ENCODE measurements around the gene NPBWR2. TPM values are rescaled to one million over a fixed set of nuclear protein-coding genes. Genes with fewer than 3 reads are reported as not detected.

The NPBWR2 gene
- total and polyA plus RNA-seq, 2 donors (not counting 3 experiments of a cell fraction or from before 2014, with no cell fraction given): not detected

DNA sequence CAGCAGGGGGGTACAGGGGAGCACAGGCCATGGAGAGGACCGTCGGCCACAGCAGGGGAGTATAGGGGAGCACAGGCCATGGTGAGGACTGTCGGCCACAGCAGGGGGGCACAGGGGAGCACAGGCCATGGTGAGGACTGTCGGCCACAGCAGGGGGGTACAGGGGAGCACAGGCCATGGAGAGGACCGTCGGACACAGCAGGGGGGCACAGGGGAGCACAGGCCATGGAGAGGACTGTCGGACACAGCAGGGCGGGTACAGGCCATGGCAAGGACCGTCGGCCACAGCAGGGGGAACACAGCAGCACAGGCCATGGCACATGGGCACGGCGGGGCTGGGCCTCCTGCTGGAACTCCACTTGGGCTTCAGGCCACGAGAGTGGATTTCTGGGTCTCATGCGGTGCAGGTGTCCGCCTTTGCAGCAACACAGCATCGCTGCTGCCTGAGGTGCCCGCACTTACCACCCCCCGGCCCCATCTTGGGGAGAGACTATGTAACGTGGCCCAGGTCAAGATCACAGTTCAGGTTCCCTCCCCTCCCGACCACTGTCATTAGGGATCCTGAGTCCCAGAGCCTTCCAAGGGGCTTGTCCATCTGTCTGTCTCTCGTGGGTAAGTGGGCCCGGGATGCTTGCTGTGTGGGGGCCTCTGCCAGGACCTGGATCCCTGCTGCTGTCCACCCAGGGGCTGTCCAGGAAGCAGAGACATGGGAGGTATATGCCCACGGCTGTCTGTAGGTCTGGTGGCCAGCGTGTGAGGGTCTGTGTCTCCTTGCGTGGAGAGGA, 2.5 kb downstream of the NPBWR2 start:
- no TSS peak for BruUV-seq (replicated peaks)
- H3K4me3 ChIP-seq (replicated peaks in 1 of 3; ENCODE audit: insufficient read depth in 1 of 3, low read depth in 1 of 3, low read length in 3 of 3): no peak overlapping the region
- H3K9me1 ChIP-seq (replicated peaks; ENCODE audit: control insufficient read depth, extremely low read depth, insufficient read depth, low read length): no peaks in the 10 kb centered on the region
- no peak overlapping the region for H3K4me2 ChIP-seq (ENCODE audit: insufficient read depth, low read length)
- no peaks in the 10 kb centered on the region for H3K36me3 ChIP-seq (ENCODE audit: control insufficient read depth in 2 of 2, extremely low read depth in 1 of 2, insufficient read depth in 2 of 2, low read length in 2 of 2)
- no peaks in the 10 kb centered on the region for H4K20me1 ChIP-seq (replicated peaks; ENCODE audit: control insufficient read depth, extremely low read depth, insufficient read depth, low read length)
- H3K27me3 ChIP-seq (ENCODE audit: control insufficient read depth in 2 of 2, insufficient read depth in 2 of 2, low read length in 2 of 2): peaks cover 19 to 22% of the 10 kb centered on the region in 2 experiments
- H3K9ac ChIP-seq (replicated peaks; ENCODE audit: extremely low read depth, insufficient read depth, low read length): no peak overlapping the region
- dilution Hi-C loops (cut with MboI; ENCODE audit: extremely low pct_ligation_motif_present, low sequenced_read_pairs) (no loop called here), intact Hi-C loops (cut with micrococcal nuclease) (no loop called here)
- H3K79me2 ChIP-seq (ENCODE audit: control insufficient read depth, insufficient read depth, low read length): no peaks in the 10 kb centered on the region
- no peak overlapping the region for H2AFZ ChIP-seq (ENCODE audit: low read depth, low read length)
- H3K9me3 ChIP-seq (replicated peaks; ENCODE audit: control insufficient read depth, insufficient read depth, low read length): no peaks in the 10 kb centered on the region
- H3K27ac ChIP-seq (ENCODE audit: insufficient read depth, low read depth, low read length): no peak overlapping the region
- ChIA-PET POLR2A (no interaction called here), CTCF (no interaction called here)
- DNase-seq (ENCODE audit: low read depth, low spot score): no peak
- H3K4me1 ChIP-seq (ENCODE audit: control insufficient read depth, extremely low read depth, insufficient read depth, low read length): no peaks in the 10 kb centered on the region
- FAIRE-seq: no peak
- TF ChIP-seq, protein P1, sequence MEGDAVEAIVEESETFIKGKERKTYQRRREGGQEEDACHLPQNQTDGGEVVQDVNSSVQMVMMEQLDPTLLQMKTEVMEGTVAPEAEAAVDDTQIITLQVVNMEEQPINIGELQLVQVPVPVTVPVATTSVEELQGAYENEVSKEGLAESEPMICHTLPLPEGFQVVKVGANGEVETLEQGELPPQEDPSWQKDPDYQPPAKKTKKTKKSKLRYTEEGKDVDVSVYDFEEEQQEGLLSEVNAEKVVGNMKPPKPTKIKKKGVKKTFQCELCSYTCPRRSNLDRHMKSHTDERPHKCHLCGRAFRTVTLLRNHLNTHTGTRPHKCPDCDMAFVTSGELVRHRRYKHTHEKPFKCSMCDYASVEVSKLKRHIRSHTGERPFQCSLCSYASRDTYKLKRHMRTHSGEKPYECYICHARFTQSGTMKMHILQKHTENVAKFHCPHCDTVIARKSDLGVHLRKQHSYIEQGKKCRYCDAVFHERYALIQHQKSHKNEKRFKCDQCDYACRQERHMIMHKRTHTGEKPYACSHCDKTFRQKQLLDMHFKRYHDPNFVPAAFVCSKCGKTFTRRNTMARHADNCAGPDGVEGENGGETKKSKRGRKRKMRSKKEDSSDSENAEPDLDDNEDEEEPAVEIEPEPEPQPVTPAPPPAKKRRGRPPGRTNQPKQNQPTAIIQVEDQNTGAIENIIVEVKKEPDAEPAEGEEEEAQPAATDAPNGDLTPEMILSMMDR (IDR thresholded peaks at IDR 0.05; ENCODE audit: extremely low read depth in 1 of 2, insufficient read depth in 1 of 2, low read depth in 1 of 2, low read length in 2 of 2): no peak
- TF ChIP-seq EZH2 (IDR thresholded peaks at IDR 0.05; ENCODE audit: borderline replicate concordance, low read depth, low read length, severe bottlenecking): no peak

DNA sequence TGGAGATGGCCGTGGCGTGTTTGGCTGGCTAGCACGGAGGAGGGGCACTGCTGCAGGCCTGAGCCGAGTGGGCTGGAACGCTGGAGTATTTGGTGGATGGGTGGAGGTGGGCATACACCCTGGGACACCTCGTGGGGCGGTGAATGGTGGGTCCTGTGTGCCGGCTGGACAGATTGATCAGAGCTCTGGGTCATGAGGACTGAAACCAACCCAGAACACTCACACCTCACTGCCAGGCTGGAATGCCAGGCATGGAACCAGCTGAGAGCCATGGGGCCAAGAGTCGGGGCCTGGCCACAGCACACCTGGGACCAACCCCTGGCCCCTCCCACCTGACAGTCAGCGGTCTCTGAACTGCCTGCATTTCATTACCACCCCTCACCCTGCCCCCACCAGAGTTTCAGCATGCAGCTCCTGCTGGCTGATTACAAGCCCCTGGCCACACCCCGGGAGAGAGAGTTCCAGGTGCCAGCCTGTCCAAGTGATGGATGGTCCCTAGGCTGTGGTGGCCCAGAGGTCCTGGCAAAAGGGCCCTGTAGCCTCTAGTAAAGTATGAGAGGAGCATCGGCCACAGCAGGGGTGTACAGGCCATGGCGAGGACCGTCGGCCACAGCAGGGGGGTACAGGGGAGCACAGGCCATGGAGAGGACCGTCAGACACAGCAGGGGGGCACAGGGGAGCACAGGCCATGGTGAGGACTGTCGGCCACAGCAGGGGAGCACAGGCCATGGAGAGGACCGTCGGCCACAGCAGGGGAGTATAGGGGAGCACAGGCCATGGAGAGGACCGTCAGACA, 3.3 kb downstream of the NPBWR2 start:
- intact Hi-C loops (cut with micrococcal nuclease): no loop called here
- Histone ChIP-seq H3K9me3 (replicated peaks; ENCODE audit: control insufficient read depth, insufficient read depth, low read length) (no peaks in the 10 kb centered on the region), H3K27me3 (ENCODE audit: control insufficient read depth in 2 of 2, insufficient read depth in 2 of 2, low read length in 2 of 2) (peaks cover 19 to 22% of the 10 kb centered on the region in 2 experiments), H3K4me2 (ENCODE audit: insufficient read depth, low read length) (no peak overlapping the region), H3K4me1 (ENCODE audit: control insufficient read depth, extremely low read depth, insufficient read depth, low read length) (no peaks in the 10 kb centered on the region), H3K27ac (ENCODE audit: insufficient read depth, low read depth, low read length) (no peak overlapping the region), H3K9me1 (replicated peaks; ENCODE audit: control insufficient read depth, extremely low read depth, insufficient read depth, low read length) (no peaks in the 10 kb centered on the region), H3K36me3 (ENCODE audit: control insufficient read depth in 2 of 2, extremely low read depth in 1 of 2, insufficient read depth in 2 of 2, low read length in 2 of 2) (no peaks in the 10 kb centered on the region), H3K9ac (replicated peaks; ENCODE audit: extremely low read depth, insufficient read depth, low read length) (no peak overlapping the region), H3K4me3 (replicated peaks in 1 of 3; ENCODE audit: insufficient read depth in 1 of 3, low read depth in 1 of 3, low read length in 3 of 3) (no peak overlapping the region), H2AFZ (ENCODE audit: low read depth, low read length) (no peak overlapping the region), H4K20me1 (replicated peaks; ENCODE audit: control insufficient read depth, extremely low read depth, insufficient read depth, low read length) (no peaks in the 10 kb centered on the region), H3K79me2 (ENCODE audit: control insufficient read depth, insufficient read depth, low read length) (no peaks in the 10 kb centered on the region)
- ChIA-PET CTCF (no interaction called here), POLR2A (no interaction called here)
- DNase-seq (ENCODE audit: low read depth, low spot score) (no peak), FAIRE-seq (no peak)
- BruUV-seq (replicated peaks): no TSS peak
- dilution Hi-C loops (cut with MboI; ENCODE audit: extremely low pct_ligation_motif_present, low sequenced_read_pairs): no loop called here
- TF ChIP-seq FOS (IDR thresholded peaks at IDR 0.05; ENCODE audit: borderline replicate concordance, insufficient read depth, low read length): no peak
- TF ChIP-seq, protein P1 (IDR thresholded peaks at IDR 0.05; ENCODE audit: extremely low read depth in 1 of 2, insufficient read depth in 1 of 2, low read depth in 1 of 2, low read length in 2 of 2): no peak
- no peak for TF ChIP-seq POLR2A (IDR thresholded peaks at IDR 0.05; ENCODE audit: low read depth, low read length)
- no peak for TF ChIP-seq EZH2 (IDR thresholded peaks at IDR 0.05; ENCODE audit: borderline replicate concordance, low read depth, low read length, severe bottlenecking)
- TF ChIP-seq POLR2AphosphoS5 (IDR thresholded peaks at IDR 0.05; ENCODE audit: insufficient read depth, low read depth, low read length): no peak
- TF ChIP-seq MAX (IDR thresholded peaks at IDR 0.05; ENCODE audit: insufficient read depth, insufficient read length): no peak
